AG04449 (cell line): ENCODE measurements around the gene PPP4R4.

ENCODE experiments used
- CTCF ChIA-PET: fragments of 350-600 bp; formaldehyde crosslinking; extraction: SDS; loops from one replicate; lab custom pipeline; 2021; ENCODE audit warnings: antibody characterized with exemption; lab: Yijun Ruan, JAX
- POLR2A ChIA-PET: fragments of 400-600, 350-600 bp; formaldehyde crosslinking; extraction: SDS; loops from one replicate; lab custom pipeline; 2020; ENCODE audit warnings: antibody characterized with exemption, inconsistent platforms; lab: Yijun Ruan, JAX
- DNase-seq: peaks from one replicate; pipeline ENCODE4 v3.0.0-alpha.2; 2010; ENCODE audit warnings: low read depth, low spot score
- H3K4me3 ChIP-seq: 2 replicates; pipeline ENCODE4 v1.5.1; 2011; ENCODE audit warnings: low read depth, mild to moderate bottlenecking, control low read depth, low read length
- TF ChIP-seq, protein P1 (sequence below): IDR thresholded peaks from one replicate; pipeline ENCODE4 v1.5.1; 2011; ENCODE audit warnings: mild to moderate bottlenecking, moderate library complexity, low read length, control low read depth, inconsistent platforms; ENCODE audit not compliant: insufficient read depth; ENCODE audit errors: missing control alignments

PPP4R4 gene

DNA sequence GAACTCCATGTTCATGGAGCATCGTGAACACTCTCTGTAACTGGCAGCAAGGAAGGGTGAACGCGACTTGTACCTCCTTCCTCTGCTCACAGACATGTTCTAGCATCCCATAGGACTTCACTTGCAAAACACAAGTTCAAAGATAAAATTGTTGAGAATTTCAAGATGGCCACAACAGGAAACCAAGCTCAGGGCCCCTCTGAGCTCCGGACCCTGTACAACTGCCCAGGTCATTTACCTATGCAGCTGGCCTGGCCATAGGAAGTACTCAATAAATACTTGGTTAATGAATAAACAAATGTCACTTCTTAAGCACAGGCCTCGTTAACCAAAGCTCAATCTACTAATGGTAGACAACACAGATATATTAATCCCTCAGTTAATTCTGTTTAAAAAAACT, 11.7 kb upstream of the PPP4R4 start:
- TF ChIP-seq, protein P1, sequence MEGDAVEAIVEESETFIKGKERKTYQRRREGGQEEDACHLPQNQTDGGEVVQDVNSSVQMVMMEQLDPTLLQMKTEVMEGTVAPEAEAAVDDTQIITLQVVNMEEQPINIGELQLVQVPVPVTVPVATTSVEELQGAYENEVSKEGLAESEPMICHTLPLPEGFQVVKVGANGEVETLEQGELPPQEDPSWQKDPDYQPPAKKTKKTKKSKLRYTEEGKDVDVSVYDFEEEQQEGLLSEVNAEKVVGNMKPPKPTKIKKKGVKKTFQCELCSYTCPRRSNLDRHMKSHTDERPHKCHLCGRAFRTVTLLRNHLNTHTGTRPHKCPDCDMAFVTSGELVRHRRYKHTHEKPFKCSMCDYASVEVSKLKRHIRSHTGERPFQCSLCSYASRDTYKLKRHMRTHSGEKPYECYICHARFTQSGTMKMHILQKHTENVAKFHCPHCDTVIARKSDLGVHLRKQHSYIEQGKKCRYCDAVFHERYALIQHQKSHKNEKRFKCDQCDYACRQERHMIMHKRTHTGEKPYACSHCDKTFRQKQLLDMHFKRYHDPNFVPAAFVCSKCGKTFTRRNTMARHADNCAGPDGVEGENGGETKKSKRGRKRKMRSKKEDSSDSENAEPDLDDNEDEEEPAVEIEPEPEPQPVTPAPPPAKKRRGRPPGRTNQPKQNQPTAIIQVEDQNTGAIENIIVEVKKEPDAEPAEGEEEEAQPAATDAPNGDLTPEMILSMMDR, result no peak
- ChIA-PET CTCF (interaction anchor here (0.9 to 1.9 kb wide), 5 partner anchors 9 to 162 kb away, joined by 3 to 10 read pairs (median 3); no protein-coding TSS in a partner anchor), POLR2A (no interaction called here)
- H3K4me3 ChIP-seq, result no peak overlapping the region
- DNase-seq, result no peak

DNA sequence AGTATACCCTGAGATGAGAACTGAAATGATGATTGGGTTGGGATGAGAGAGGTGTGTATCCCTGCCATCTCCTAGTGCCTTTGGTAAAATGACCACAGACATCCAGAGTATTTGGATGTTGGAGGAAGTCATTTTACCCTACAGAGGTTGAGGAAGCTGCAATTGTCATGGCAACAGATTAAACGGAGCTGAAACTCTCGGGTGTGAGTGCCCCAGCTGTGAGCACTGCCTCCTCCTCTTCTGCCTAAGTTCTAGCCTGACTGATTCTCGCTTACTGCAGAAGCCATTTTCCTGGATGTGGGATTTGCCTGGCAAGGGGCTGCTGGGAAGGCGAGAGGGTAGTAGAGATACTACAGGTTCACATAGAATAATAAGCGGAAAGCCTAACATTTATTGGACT, 10.3 kb upstream of the PPP4R4 start:
- TF ChIP-seq, protein P1, result no peak
- ChIA-PET CTCF (interaction anchor here (1.1 to 1.4 kb wide), 3 partner anchors 27 to 110 kb away, joined by 3 to 5 read pairs (median 4); no protein-coding TSS in a partner anchor), POLR2A (no interaction called here)
- DNase-seq, result no peak
- H3K4me3 ChIP-seq, result no peak overlapping the region

DNA sequence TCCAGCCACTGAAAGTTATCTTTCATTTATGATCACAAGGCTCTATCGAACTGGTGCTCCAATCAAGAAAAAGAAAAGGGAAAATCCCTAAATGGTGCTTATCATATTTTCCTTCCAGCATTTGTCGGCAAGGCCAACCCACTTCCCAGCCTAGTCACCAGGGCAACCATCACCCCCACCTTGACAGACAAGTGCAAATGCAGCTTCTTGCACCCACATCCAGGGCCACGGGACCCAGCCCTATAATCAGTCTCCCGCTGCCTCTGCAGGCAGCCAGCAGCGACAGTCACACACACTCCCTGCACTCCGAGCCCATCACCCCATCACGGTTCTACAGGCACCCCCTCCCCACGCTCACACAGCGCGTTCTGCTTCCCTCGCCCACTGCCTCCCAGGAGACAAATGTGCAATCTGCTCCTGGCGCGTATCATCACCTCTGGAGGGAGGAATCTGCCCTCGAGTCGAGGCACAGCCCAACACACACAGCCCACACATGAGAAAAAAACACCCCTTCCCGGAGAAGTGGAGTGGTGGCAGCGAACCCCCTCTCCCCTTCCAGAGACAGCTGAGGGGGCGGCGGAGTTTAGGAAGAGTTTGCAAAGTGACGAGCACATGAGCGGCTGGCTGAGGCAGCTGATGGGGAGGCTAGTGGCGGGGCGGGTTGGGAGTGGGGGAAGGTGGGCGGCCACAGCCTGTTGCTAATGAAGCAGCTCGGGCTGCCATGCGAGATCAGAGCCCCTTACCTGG, 9.3 kb upstream of the PPP4R4 start:
- POLR2A ChIA-PET, result no interaction called here
- H3K4me3 ChIP-seq, result no peak overlapping the region; the same call in 1 of the 2 replicates
- TF ChIP-seq, protein P1, result no peak
- CTCF ChIA-PET, result interaction anchor here (1.1 to 1.4 kb wide), 4 partner anchors 26 to 225 kb away, joined by 3 to 4 read pairs (median 4); no protein-coding TSS in a partner anchor
- no peak for DNase-seq

DNA sequence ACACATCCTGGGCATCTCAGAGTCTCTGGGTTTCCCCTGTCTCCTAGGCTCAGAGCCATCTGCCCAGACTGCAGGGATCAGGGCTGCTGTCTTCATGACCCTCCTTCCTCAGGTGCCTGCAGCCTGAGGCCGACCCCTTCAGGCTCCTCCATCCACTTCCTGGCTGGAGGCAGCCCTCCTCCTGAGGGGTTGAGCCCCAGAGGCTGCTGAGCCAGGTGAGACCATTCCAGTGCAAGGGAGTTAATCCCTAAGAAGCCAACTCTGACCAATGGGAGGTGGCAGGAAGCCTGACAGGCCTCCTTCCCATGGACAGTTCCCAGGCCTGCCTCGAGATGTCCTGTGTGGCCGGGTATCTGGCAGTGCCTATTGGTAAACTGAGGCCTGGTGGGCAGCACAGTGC, 8.4 kb upstream of the PPP4R4 start:
- ChIA-PET CTCF (interaction anchor here (1.1 to 1.4 kb wide), 2 partner anchors 27 to 226 kb away, joined by 3 to 4 read pairs; no protein-coding TSS in a partner anchor), POLR2A (no interaction called here)
- no peak for DNase-seq
- no peak overlapping the region for H3K4me3 ChIP-seq
- TF ChIP-seq, protein P1, result no peak

DNA sequence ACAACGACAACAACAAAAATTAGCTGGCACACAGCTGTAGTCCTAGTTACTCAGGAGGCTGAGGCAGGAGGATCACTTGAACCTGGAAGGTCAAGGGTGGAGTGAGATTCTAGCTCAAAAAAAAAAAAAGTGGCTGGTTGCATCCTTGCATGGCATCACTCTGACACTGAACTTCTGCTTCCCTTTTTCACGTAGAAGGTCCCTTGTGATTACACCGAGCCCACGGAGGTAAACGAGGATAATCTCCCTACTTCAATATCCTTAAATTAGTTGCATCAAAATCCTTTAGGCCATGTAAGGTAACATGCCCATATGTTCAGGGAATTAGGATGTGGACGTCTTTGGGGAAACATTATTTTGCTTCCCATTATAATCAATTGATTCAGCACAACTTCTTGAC, 4.0 kb upstream of the PPP4R4 start:
- POLR2A ChIA-PET, result no interaction called here
- CTCF ChIA-PET, result interaction anchor here (0.6 to 4.9 kb wide), 6 partner anchors 8 to 169 kb away, joined by 3 to 27 read pairs (median 7); no protein-coding TSS in a partner anchor
- TF ChIP-seq, protein P1, result no peak
- H3K4me3 ChIP-seq, result no peak overlapping the region
- no peak for DNase-seq

DNA sequence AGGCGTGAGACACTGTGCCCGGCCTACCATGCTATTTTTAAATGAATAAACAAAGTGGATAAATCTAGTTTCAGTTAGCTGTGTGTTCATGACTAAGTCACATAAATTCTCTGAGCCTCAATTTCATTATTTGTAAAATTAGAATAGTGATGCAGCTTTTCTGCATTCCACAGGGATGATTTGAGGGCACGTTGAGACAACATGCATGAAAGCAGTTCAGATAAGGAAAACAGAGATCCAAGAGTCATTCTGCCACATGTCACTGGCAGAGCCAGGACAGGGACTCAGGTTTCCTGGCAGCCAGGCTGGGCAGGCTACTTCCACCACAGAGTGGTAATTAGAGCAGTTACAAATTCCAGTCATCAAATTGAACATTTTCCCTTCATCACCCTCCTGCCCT, 2.9 kb upstream of the PPP4R4 start:
- CTCF ChIA-PET, result interaction anchor here (0.6 to 4.9 kb wide), 7 partner anchors 9 to 136 kb away, joined by 3 to 27 read pairs (median 3); no protein-coding TSS in a partner anchor
- POLR2A ChIA-PET, result no interaction called here

More for the DNA sequence above, 2.9 kb upstream of the PPP4R4 start:
- H3K4me3 ChIP-seq, result no peak overlapping the region
- TF ChIP-seq, protein P1, result no peak
- peak; percentile 14 for DNase-seq
